Spleen (tissue), 11 donors: ENCODE results near the gene FAF1. TPM values are rescaled to one million over a fixed set of nuclear protein-coding genes. Genes with fewer than 3 reads are reported as not detected.

Source experiments
- DNase-seq: peaks from one replicate; pipeline ENCODE4 v3.0.0-alpha.2; 2020
- H3K27ac ChIP-seq, 8 donors: fragments of 200-600 bp; sonication (generic) in 7 of 8; 1 replicate in 4 of 8; 2 replicates in 4 of 8; pipeline versions ENCODE4 v1.5.0 to v1.8.0; 2016 to 2021; ENCODE audit warnings: inconsistent platforms in 4 of 8, mild to moderate bottlenecking in 4 of 8, moderate library complexity in 1 of 8
- H3K27me3 ChIP-seq, 7 donors: fragments of 200-600 bp; sonication (generic) in 6 of 7; replicated peaks in 1 of 7; 1 replicate in 4 of 7; 2 replicates in 3 of 7; pipeline versions ENCODE4 v1.5.0 to v1.8.0; 2016 to 2021; ENCODE audit warnings: inconsistent platforms in 3 of 7, mild to moderate bottlenecking in 1 of 7
- H3K36me3 ChIP-seq, 6 donors: fragments of 200-600 bp; sonication (generic) in 5 of 6; 1 replicate in 4 of 6; 2 replicates in 2 of 6; pipeline versions ENCODE4 v1.5.0 to v1.8.0; 2016 to 2021; ENCODE audit warnings: inconsistent platforms in 2 of 6
- H3K4me1 ChIP-seq, 6 donors: fragments of 200-600 bp; sonication (generic) in 5 of 6; 1 replicate in 3 of 6; 2 replicates in 3 of 6; pipeline versions ENCODE4 v1.5.0 to v1.8.0; 2016 to 2021; ENCODE audit warnings: inconsistent platforms in 3 of 6
- H3K4me3 ChIP-seq, 8 donors: fragments of 200-600 bp; sonication (generic) in 7 of 8; 1 replicate in 4 of 8; 2 replicates in 4 of 8; pipeline versions ENCODE4 v1.5.0 to v1.8.0; 2016 to 2021; ENCODE audit warnings: inconsistent platforms in 4 of 8, mild to moderate bottlenecking in 4 of 8, moderate library complexity in 2 of 8
- H3K9me3 ChIP-seq, 8 donors: fragments of 200-600 bp; sonication (generic) in 7 of 8; 1 replicate in 4 of 8; 2 replicates in 4 of 8; pipeline versions ENCODE4 v1.5.0 to v1.8.0; 2016 to 2021; ENCODE audit warnings: inconsistent platforms in 4 of 8
- CTCF ChIP-seq, 11 experiments: fragments of 200-600 bp in 7 of 11; fragments of 450-650 bp in 4 of 11; sonication (generic) in 4 of 11; IDR thresholded peaks in 8 of 11; conservative IDR thresholded peaks in 3 of 11; 1 replicate in 7 of 11; 2 replicates in 4 of 11; pipeline versions ENCODE4 v1.4.0 to v1.8.0; 2016 to 2021; ENCODE audit warnings: antibody characterized with exemption in 11 of 11, inconsistent platforms in 4 of 11, mild to moderate bottlenecking in 1 of 11
- POLR2A ChIP-seq, 3 donors: fragments of 450-650 bp; IDR thresholded peaks; one replicate each; pipeline ENCODE4 v1.5.1; 2017; ENCODE audit warnings: antibody characterized with exemption in 3 of 3, mild to moderate bottlenecking in 1 of 3
- POLR2AphosphoS5 ChIP-seq, 3 donors: sonication (generic); formaldehyde crosslinking; IDR thresholded peaks; one replicate each; pipeline ENCODE4 v1.5.1; 2017; ENCODE audit warnings: antibody characterized with exemption in 3 of 3
- WGBS, 5 donors: extraction: QIAGEN DNeasy Blood & Tissue Kit in 3 of 5; methylation state at CpG; one replicate each; pipeline versions ENCODE4 v1.1.5 to v1.1.7; 2013 to 2018; 5-methylcytosine and 5-hydroxymethylcytosine counted together
- intact Hi-C: fragments of 100-400 bp; cut with DNase I; formaldehyde crosslinking; loops from one replicate; pipeline ENCODE4 v1.15.0; 2023; ENCODE audit warnings: low total_unique reads
- polyA plus RNA-seq, 3 donors: library from polyadenylated mRNA; stranded (reverse); fragments of 200-250 nt; gene quantifications; one replicate each; pipeline ENCODE4 v1.2.1, GENCODE V29; 2013
- total RNA-seq, 7 donors: library from RNA; depleted of rRNA in 3 of 7; stranded (reverse); fragments of >200 nt in 3 of 7; fragmentation: NEBNext Ultra II Directional in 4 of 7; extraction: Animal tissue kit (Norgen Biotek cat#: 25700) in 4 of 7; gene quantifications; one replicate each; pipeline versions ENCODE4 v1.1.0 to v1.2.1, GENCODE V29; 2016 to 2021
- donor health status: healthy with polysubstance abuse.
- donor health status: DM: no; HTN: no; CAD: no; lungs with moderate emphysema.
- donor health status: DM: no; HTN: no; CAD: no.
- donor health status: Bipolar disorder and iron deficiency.
- donor health status: healthy.
- donor health status: DM: no; HTN: no; CAD: no.
- donor health status: DM: yes; HTN: yes; CAD: no.

The FAF1 gene
- total and polyA plus RNA-seq, 10 donors: 16.7 to 58.7 (median 40.0) TPM

GRCh38 chr1:50631161-50631560 is 328.9 kb downstream of the FAF1 start:
- H3K36me3 ChIP-seq: no peaks in the 10 kb centered on the region
- intact Hi-C loops: no loop called here
- TF ChIP-seq CTCF (IDR thresholded peaks at IDR 0.05 in 8 of 11, conservative IDR thresholded peaks at IDR 0.05 in 3 of 11): no peak
- no peaks in the 10 kb centered on the region for H3K9me3 ChIP-seq
- H3K4me3 ChIP-seq: no peak overlapping the region
- DNase-seq: no peak
- no peaks in the 10 kb centered on the region for H3K27me3 ChIP-seq
- H3K4me1 ChIP-seq: no peaks in the 10 kb centered on the region
- no peak overlapping the region for H3K27ac ChIP-seq

GRCh38 chr1:50622259-50622658 is 337.8 kb downstream of the FAF1 start:
- 96 to 99% (median 99%) methylated on average over 2 of the region's 2 CpGs for WGBS, 5 donors

GRCh38 chr1:50620680-50621329 is 339.3 kb downstream of the FAF1 start:
- no peak overlapping the region for H3K27ac ChIP-seq
- H3K4me1 ChIP-seq: no peaks in the 10 kb centered on the region
- WGBS, 5 donors: 92 to 100% (median 97%) methylated on average over 6 of the region's 6 CpGs
- H3K36me3 ChIP-seq: peaks cover 0 to 6% (median 0%) of the 10 kb centered on the region in 6 donors
- no peak overlapping the region for H3K4me3 ChIP-seq
- no peak for DNase-seq
- intact Hi-C loops: no loop called here
- no peaks in the 10 kb centered on the region for H3K27me3 ChIP-seq
- TF ChIP-seq POLR2A (IDR thresholded peaks at IDR 0.05) (no peak), POLR2AphosphoS5 (IDR thresholded peaks at IDR 0.05) (no peak), CTCF (IDR thresholded peaks at IDR 0.05 in 8 of 11, conservative IDR thresholded peaks at IDR 0.05 in 3 of 11) (no peak)
- H3K9me3 ChIP-seq: peaks cover 0 to 8% (median 0%) of the 10 kb centered on the region in 8 donors

More at GRCh38 chr1:50622259-50622658, 337.8 kb downstream of the FAF1 start:
- intact Hi-C loops: no loop called here
- no peaks in the 10 kb centered on the region for H3K27me3 ChIP-seq
- no peak for TF ChIP-seq POLR2A (IDR thresholded peaks at IDR 0.05)
- no peak for TF ChIP-seq POLR2AphosphoS5 (IDR thresholded peaks at IDR 0.05)
- DNase-seq: no peak
- H3K36me3 ChIP-seq: peaks cover 0 to 6% (median 0%) of the 10 kb centered on the region in 6 donors
- no peak overlapping the region for H3K27ac ChIP-seq
- H3K4me3 ChIP-seq: no peak overlapping the region
- no peaks in the 10 kb centered on the region for H3K4me1 ChIP-seq
- peaks cover 0 to 8% (median 0%) of the 10 kb centered on the region in 8 donors for H3K9me3 ChIP-seq

GRCh38 chr1:50615036-50615750 is 344.9 kb downstream of the FAF1 start:
- peaks cover 0 to 7% (median 0%) of the 10 kb centered on the region in 6 donors for H3K4me1 ChIP-seq
- intact Hi-C loops: no loop called here
- peaks cover 0 to 9% (median 3%) of the 10 kb centered on the region in 8 donors for H3K9me3 ChIP-seq
- H3K27me3 ChIP-seq: no peaks in the 10 kb centered on the region
- TF ChIP-seq POLR2A (IDR thresholded peaks at IDR 0.05) (no peak), POLR2AphosphoS5 (IDR thresholded peaks at IDR 0.05) (no peak), CTCF (IDR thresholded peaks at IDR 0.05 in 8 of 11, conservative IDR thresholded peaks at IDR 0.05 in 3 of 11) (no peak)
- no peak overlapping the region for H3K27ac ChIP-seq
- no peaks in the 10 kb centered on the region for H3K36me3 ChIP-seq
- DNase-seq: no peak
- WGBS, 5 donors: 89 to 99% (median 97%) methylated on average over 2 of the region's 2 CpGs
- H3K4me3 ChIP-seq: no peak overlapping the region
